Muscle layer of colon (tissue), 2 donors: ENCODE data around the gene PLCG1.
A peak's percentile ranks its signal among the peaks of the same experiment; 100 is the strongest.

Source experiments
- H3K27ac ChIP-seq: one replicate; pipeline ENCODE4 v1.7.0; 2013; ENCODE audit warnings: low read depth, mild to moderate bottlenecking, low read length, moderate library complexity
- H3K27me3 ChIP-seq, 2 donors: one replicate each; pipeline ENCODE4 v1.7.0; 2013; ENCODE audit warnings: low read length in 2 of 2, mild to moderate bottlenecking in 2 of 2; ENCODE audit not compliant: insufficient read depth in 2 of 2, control insufficient read depth in 1 of 2
- H3K36me3 ChIP-seq: one replicate; pipeline ENCODE4 v1.7.0; 2013; ENCODE audit warnings: mild to moderate bottlenecking, low read length; ENCODE audit not compliant: insufficient read depth
- H3K4me1 ChIP-seq: one replicate; pipeline ENCODE4 v1.7.0; 2013; ENCODE audit warnings: mild to moderate bottlenecking, low read length; ENCODE audit not compliant: insufficient read depth
- H3K4me3 ChIP-seq, 2 donors: one replicate each; pipeline ENCODE4 v1.7.0; 2013; ENCODE audit warnings: low read length in 2 of 2, low read depth in 1 of 2, mild to moderate bottlenecking in 1 of 2, moderate library complexity in 1 of 2
- H3K9ac ChIP-seq: one replicate; pipeline ENCODE4 v1.7.0; 2013; ENCODE audit warnings: low read length
- H3K9me3 ChIP-seq: one replicate; pipeline ENCODE4 v1.7.0; 2013; ENCODE audit warnings: mild to moderate bottlenecking, low read length
- donor health status: abdominal sarcoma.
- donor health status: Adenocarcinoma of cecum.

PLCG1 gene

DNA sequence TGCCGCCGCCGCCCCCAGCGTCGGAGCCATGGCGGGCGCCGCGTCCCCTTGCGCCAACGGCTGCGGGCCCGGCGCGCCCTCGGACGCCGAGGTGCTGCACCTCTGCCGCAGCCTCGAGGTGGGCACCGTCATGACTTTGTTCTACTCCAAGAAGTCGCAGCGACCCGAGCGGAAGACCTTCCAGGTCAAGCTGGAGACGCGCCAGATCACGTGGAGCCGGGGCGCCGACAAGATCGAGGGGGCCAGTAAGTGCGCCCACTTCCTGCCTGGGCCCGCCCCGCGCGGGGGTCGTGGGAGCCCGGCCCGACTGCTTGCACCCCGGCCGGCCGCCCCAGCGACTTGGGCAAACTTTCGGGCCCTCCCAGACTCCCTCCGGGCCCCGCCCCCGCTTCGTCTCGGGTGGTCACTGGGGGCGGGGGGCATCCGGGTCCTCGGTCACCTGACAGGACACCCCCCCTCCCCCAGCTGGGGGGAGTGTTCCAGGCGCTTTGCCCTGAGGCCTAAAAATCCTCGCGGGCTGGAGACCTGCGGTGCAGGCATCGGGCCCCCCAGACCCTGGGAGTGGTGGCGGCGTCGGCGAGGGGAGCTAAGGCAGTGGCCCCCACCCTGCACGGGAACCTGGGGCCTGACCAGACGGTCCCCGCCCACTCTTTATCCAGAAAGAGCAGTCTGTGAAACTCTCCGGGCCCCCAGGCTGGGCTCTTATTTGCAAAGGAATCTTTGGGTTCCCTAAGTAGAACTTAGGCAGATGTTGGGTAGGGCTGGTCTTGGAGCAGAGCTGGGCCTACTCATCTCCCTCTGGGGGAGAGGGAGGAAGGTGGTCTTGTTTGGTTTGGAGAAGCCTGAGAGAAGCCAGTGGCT lies 501 bp downstream of the PLCG1 start:
- H3K4me3 ChIP-seq: peak overlapping the region; percentile 78 to 84
- no peaks in the 10 kb centered on the region for H3K9me3 ChIP-seq
- H3K27me3 ChIP-seq: no peaks in the 10 kb centered on the region
- H3K36me3 ChIP-seq: no peaks in the 10 kb centered on the region
- H3K9ac ChIP-seq: peak overlapping the region; percentile 87
- H3K27ac ChIP-seq: peak overlapping the region; percentile 96
- peaks cover 51% of the 10 kb centered on the region for H3K4me1 ChIP-seq

DNA sequence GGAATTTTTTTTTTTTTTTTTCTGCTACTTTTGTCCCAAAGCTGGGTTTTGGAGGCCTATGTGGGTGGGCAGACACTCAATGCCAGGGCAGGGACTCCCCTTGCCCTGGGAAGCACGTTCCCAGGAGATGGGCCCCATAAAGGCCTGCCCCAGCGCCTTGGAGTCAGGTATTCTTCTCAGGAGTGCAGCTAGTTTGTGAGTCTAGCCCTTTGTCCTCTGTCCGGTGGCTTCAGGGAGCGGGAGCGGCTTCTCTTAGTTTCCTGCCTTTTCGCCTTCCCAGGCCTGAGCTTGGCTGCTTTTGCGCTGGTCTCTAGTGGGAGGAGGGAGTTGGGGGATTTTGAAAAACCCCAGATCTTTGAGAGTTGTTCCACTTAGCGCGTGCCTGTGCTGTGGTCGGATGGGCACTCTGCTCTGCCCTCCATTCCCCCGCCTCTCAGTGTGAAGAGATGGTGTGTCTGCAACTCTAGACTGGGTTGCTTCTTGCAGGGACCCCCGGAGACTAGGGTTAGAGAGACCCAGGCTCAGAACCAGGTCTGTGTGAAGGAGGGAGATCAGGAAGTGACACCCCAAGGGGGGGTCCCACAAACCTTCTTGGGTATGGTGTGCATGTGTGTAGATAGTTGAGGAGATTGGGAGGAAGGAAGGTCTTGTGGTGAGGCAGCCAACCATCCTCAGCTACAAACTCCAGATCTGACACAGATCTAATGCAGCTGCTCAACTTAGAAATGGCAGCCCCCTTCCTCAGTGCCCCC lies 1.3 kb downstream of the PLCG1 start:
- H3K4me1 ChIP-seq: peaks cover 56% of the 10 kb centered on the region
- H3K9me3 ChIP-seq: no peaks in the 10 kb centered on the region
- no peaks in the 10 kb centered on the region for H3K27me3 ChIP-seq
- peak overlapping the region; percentile 78 to 84 for H3K4me3 ChIP-seq
- peak overlapping the region; percentile 96 for H3K27ac ChIP-seq
- peak overlapping the region; percentile 87 for H3K9ac ChIP-seq
- H3K36me3 ChIP-seq: no peaks in the 10 kb centered on the region

DNA sequence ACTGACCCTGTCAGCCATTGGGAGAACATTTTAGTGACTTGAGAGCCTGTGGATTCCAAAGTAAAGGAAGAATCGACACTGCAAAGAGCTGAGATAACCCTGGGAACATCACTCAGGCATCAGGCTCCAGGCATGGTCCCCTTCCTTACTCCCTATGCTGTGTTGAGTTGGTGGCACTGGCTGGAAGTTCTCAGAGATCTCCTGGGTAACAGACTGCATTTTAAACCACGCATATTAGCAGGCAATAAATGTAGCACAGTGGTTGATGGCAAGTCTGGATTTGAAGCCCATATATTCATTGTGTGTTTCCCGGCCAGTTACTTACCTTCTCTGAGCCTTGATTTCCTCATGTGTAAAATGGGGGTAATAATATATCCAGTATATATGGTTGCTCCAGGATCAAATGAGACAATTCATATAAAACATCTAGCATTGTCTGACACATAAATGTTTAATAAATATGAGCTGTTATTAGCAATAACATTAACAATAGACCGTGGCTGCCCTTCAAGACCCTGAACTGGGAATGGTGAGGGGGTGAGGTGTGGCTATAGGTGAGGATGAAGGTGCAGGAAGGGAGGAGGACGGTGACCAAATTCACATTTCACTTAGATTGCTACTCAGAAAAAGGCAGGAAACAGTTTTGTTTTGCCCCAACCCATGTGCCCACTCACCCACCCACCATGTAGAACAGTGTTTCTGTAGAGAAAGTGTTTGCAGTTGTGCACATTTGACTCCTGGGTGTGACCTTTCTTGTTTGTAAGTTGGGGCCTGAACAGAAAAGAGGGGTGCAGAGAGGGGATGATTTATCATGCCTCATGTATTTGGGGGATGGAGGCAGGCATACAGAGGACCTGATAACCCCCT lies 2.1 kb downstream of the PLCG1 start:
- Histone ChIP-seq H3K36me3 (no peaks in the 10 kb centered on the region), H3K4me1 (peaks cover 56% of the 10 kb centered on the region), H3K27me3 (no peaks in the 10 kb centered on the region), H3K27ac (peak overlapping the region; percentile 96), H3K4me3 (peak overlapping the region in 1 of 2 donors; percentile 84), H3K9ac (peak overlapping the region; percentile 87), H3K9me3 (no peaks in the 10 kb centered on the region)

DNA sequence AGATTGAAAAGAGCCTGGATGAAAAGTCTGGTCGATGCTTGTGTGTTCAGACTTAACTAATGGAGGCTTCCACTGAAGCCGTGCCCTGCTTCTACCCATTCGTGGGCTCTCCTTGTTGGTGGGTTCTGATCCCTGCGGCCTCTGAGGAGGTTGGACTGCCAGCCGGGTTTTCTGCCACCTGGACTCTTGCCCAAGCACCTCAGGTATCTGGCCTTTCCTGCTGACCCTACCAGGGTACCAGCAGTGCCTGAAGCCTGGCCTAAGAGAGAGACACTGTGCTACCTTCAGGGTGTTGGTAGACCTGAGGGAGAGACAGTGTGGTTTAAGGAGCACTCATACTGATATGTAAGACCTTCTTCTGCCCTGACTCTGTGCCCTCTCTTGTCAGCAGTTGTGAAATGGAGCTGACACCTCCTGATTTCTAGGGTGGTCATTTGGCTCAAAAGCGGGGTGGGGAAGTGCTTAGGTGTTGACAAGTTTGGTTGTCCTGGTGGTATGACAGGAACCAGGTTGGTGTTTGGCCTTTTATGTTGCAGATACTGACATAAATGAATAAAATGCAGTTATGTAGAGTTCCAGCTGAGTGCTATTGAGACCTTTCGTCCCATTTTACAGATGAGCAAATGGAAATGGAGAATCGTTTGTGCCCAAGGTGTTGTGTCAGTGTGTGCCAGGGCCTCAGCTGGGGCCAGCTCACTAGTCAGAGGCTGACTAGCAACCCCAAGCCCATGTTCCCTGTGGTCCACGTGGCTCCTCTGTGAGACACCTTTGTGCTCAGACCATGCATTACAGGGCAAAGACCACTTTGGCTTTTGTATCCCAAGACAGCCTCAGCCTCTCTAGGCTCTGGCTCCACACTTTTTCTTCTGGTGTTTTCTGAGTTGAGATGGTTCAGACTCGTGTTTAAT lies 3.1 kb downstream of the PLCG1 start:
- H3K9me3 ChIP-seq: no peaks in the 10 kb centered on the region
- H3K27me3 ChIP-seq: no peaks in the 10 kb centered on the region
- H3K4me3 ChIP-seq: no peak overlapping the region
- H3K27ac ChIP-seq: no peak overlapping the region
- H3K9ac ChIP-seq: no peak overlapping the region
- H3K36me3 ChIP-seq: no peaks in the 10 kb centered on the region
- H3K4me1 ChIP-seq: peaks cover 62% of the 10 kb centered on the region

DNA sequence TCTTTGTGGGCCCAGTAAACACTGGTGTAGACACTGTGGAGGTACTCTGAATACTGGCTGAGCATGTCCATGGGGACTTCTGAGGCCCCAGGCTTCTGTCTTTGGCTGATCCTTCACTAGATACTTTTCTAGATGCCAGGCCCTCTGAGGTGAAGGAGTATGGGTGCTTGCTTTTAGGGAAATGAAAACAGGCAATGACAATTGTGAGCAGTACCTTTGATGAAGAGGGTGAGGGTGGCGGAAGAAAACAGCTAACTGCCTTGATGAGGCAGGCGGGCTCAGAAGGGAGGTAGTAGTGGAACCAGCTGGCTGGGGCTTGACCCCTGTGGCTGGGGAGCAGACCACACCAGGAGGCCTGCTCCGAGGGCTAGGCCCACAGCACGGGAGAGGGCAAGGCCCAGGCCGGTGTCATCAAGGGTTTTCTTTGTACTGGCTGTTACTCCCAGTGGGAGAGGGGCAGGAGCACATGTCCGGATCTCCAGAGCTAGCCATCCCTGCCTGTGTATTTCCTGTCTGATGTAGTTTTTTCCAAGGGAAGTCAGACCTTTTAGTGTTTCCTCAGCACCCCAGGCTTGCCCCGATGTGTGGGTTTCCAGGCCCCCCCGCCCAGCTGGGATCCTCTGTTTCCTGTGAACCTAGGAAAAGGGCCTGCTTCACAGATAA lies 3.9 kb downstream of the PLCG1 start:
- Histone ChIP-seq H3K9me3 (no peaks in the 10 kb centered on the region), H3K36me3 (no peaks in the 10 kb centered on the region), H3K4me3 (no peak overlapping the region), H3K9ac (no peak overlapping the region), H3K27me3 (no peaks in the 10 kb centered on the region), H3K27ac (no peak overlapping the region), H3K4me1 (peaks cover 66% of the 10 kb centered on the region)

DNA sequence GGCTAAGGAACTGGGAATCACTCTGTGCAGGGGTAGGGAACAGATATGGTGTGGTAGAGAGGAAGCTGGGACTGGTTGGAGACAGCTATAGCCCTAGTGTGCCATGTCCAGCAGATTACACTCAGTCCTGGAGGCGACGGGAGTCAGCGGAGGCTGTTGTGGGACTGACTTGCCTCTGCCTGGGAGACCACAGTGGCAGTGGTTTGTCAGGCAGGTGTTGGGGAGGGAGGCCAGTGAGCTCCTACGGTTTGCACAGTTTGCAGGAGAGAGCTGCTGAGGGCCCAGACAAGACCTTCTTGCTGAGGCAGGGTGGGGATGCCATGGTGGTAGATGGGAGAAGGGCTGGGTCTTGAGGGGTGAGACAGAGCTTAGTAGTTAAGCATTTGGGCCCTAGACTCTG lies 4.9 kb downstream of the PLCG1 start:
- H3K27ac ChIP-seq: no peak overlapping the region
- peaks cover 72% of the 10 kb centered on the region for H3K4me1 ChIP-seq
- no peaks in the 10 kb centered on the region for H3K9me3 ChIP-seq
- H3K27me3 ChIP-seq: no peaks in the 10 kb centered on the region
- no peak overlapping the region for H3K9ac ChIP-seq
- no peak overlapping the region for H3K4me3 ChIP-seq
- no peaks in the 10 kb centered on the region for H3K36me3 ChIP-seq

DNA sequence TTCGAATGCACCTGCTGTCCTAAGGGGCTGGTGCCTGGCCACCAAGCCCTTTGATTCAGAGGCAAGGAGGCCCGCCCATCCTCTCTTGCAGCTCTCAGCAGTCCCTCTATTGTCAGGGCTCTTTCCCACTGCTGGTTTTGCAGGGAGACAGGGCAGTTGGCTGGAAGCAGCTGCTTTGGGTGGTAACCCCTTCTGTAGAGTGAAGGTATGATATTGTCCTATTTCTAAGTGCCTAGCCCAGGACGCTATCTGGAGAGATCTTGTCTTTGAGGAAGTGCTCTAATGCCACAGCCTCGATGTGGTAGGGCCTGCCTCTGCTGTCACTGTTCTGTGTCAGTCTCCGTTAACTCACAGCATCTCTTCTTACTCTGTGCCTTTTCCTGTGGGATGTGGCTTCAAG lies 5.6 kb downstream of the PLCG1 start:
- no peak overlapping the region for H3K4me3 ChIP-seq
- H3K27ac ChIP-seq: no peak overlapping the region
- no peaks in the 10 kb centered on the region for H3K27me3 ChIP-seq
- no peaks in the 10 kb centered on the region for H3K36me3 ChIP-seq
- H3K4me1 ChIP-seq: peaks cover 75% of the 10 kb centered on the region
- no peaks in the 10 kb centered on the region for H3K9me3 ChIP-seq
- no peak overlapping the region for H3K9ac ChIP-seq

DNA sequence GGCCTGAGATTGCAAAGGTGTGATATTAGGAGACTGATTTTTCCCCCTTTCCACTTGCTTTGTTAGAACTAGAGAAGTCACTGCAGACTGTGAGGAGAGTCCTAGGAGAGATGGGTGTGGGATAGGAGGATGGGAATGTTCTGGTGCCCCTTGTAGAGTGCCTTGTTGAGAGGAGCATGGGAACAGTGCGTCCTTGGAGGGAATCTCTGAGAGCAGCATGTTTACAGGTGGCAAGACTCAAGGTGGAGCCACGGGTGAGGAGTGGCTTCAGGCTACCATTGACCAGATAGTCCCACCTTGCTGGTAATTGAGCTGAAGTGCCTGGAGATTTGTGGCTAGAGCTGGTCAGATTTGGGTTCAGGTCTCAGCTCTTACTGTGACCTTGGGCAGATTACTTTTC lies 6.0 kb downstream of the PLCG1 start:
- Histone ChIP-seq H3K4me3 (no peak overlapping the region), H3K9ac (no peak overlapping the region), H3K9me3 (no peaks in the 10 kb centered on the region), H3K27me3 (no peaks in the 10 kb centered on the region), H3K36me3 (no peaks in the 10 kb centered on the region), H3K27ac (no peak overlapping the region), H3K4me1 (peaks cover 73% of the 10 kb centered on the region)

DNA sequence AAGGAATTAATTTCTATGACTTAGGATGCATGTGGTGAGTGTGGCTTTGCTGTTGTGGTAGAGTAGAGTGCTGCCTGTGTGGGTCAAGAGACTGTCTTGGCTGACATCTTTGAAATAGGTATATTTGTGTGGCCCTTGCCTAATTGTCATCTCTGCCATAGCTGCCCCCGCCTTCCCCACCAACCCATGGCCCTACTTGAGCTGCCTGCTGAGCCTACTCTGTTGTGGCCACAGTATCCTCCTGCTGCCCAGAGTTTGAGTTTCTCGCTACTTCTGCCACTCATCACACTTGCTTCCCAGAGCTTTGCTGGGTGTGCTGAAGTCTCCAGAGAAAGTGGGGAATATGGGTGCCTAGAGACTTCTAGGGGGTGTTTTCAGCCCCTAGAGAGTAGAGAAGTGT lies 8.0 kb downstream of the PLCG1 start:
- Histone ChIP-seq H3K27me3 (no peaks in the 10 kb centered on the region), H3K4me3 (peak overlapping the region in 1 of 2 donors; percentile 21), H3K4me1 (peaks cover 62% of the 10 kb centered on the region), H3K9me3 (no peaks in the 10 kb centered on the region), H3K27ac (peak overlapping the region; percentile 38), H3K36me3 (no peaks in the 10 kb centered on the region), H3K9ac (no peak overlapping the region)
